ENCODE data around the gene HOXA4.

The HOXA4 gene

GRCh38 chr7:27102581-27103442, 27.7 kb downstream of the HOXA4 start, which contains the start of gene HOXA2:
HOXA2 (minus strand) TSS chr7:27102683; CDS start chr7:27102500, 183 bp downstream.
- DNase-seq, result no peak

DNA sequence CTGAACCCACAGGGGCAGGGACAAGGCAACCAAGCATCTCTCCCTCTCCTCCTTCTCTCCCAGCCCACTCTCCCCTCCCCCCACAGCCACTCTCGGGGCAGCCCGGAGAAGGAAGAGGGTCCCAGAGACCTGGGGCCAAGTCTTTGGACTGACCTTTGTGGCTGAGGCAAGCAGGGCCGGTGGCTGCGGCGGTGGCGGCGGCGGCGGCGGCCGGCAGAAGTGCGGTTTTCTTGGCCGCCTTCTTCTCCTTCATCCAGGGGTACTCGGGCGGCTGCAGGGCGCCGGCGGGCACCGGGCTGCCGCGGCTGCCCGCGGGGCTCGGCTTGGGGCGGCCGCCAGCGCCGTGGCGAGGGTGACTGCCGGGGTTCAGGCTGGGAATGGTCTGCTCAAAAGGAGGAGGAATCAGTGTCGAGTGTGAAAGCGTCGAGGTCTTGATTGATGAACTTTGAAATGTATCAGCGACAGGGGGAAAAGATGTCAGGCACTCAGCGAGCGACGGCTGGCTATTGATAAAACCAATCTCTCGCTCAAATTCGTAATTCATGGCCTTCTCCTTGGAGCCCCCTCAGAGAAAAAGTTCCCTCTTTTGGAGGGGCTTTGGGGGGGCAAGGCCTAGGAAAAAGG, 28.5 kb downstream of the HOXA4 start:
- DNase-seq, result no peak

DNA sequence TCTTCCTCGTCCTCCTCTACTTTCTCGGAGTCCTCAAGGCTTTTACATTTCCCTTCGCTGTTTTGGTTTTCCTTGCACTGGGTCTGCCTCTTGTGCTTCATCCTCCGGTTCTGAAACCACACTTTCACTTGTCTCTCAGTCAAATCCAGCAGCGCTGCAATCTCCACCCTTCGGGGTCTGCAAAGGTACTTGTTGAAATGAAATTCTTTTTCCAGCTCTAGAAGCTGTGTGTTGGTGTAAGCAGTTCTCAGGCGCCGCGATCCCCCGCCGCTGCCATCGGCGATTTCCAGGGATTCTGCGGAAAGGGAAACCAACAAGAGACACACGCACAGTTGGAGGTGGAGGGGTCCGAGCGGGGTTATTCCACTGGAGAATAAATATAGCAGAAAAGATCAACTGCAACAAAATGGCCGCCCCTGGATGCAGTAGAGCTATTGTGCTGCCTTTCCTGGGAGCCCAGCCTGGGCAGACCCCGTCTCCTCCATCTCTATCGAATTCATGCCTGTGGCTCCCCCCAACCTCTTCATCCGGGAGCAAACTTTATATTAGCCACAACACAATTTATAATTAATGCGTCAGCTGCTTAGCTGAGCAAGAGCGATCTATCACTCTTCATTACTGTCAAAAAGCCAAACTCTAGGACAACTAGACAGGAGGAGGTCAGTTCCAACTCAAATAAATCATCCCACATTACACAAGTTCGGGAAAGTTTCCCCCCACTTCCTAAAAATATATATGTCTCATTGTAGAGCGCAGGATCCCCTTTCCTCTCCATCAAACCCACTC, 29.2 kb downstream of the HOXA4 start:
- no peak for DNase-seq

GRCh38 chr7:27100694-27101170, 29.8 kb downstream of the HOXA4 start:
- DNase-seq, result no peak

DNA sequence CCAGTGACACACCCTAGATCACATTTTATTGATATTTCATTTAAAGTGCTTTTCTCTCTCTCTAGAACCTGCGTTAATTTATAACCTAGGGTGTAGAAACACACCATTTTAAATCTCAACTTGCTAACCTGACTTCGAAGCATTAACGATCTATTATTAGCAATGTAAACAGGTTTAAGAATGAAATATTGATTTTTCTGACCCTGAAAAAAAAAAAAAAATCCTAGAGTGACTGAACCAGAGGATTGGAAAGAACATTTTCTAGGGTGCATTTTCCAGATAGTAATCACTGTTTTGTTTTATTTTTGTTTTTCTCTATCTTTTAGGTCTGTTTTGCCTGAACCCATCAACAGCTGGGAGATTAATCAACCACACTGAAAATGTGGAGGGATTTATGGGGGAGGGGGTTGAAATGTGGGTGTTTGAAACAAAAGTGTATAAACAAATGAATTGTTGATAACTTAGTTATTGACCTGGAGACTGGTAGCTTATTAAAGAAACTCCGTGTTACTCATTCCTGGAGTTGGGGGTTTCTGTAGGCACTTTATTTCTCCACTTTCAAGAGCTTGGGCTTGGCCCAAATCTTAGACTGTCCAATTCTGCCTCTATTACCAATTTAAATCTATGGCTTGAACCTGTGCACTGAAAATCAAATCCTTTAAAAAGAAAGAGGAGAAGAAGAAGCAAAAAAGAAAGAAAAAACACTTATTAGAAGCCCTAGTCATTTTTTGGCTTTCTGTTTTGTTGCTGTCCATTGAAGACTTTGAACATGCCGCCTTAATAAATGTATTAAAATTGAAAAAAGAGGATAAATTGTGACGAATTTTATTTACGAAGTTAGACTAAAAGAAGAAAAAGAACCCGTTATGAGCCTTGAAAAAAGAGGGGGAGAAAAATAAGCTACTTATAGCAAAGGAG, 30.8 kb downstream of the HOXA4 start:
- no peak for DNase-seq

- no peak for DNase-seq
Measured at GRCh38 chr7:27098578-27099451, 31.7 kb downstream of the HOXA4 start.

DNA sequence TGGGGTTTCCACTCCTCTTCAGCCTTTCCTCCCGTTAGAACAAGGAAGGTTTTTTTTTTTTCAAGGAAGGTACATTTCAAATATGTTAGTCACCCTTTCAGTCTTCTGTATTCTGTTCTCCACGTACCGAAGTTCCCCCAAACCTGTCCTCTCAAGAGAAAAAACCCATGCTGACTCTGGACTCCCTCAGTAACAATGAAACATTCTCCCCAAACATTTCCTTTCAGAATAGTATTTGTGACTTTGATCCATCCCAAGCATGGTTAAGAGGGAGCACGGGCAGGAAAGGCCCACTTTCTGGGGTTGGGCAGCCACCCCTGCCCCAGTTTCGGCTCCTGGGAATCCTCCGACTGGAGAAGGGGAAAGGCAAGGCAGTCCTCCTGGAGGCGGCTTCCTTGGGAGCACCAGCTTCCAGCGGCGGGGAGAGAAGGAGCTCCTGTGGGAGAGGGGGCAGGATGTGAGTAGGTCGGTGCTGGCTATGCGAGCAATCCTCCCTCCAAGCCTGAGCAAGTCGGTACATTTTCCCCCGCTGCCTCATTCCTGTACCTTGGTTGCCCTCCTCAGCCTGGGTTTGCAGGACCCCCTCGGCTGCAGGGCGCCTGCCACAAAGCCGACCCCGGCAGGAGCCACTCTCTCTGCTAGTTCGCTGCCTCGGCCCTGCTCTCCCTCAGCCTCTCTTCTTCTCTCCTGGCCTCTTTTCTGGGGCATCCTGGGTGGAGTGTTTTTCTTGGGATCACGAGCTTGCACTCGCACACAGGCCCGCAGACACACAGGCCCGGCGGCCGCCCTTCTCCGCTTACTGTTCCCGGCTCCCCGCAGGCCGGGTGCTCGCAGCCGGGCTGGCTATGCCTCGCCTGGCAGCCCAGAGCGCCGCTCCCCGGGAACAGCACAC, 32.6 kb downstream of the HOXA4 start:
- no peak for DNase-seq

GRCh38 chr7:27096768-27097514, 33.6 kb downstream of the HOXA4 start:
- DNase-seq, result no peak

- peak; percentile 44 to 81 (median 67) for DNase-seq
Measured at GRCh38 chr7:27095897-27096767, 34.4 kb downstream of the HOXA4 start, which contains the start of gene HOXA1. HOXA1 (minus strand) TSS chr7:27096000; CDS start chr7:27095912, 88 bp downstream.

- DNase-seq, result no peak
Measured at GRCh38 chr7:27095050-27095896, 35.3 kb downstream of the HOXA4 start.

DNA sequence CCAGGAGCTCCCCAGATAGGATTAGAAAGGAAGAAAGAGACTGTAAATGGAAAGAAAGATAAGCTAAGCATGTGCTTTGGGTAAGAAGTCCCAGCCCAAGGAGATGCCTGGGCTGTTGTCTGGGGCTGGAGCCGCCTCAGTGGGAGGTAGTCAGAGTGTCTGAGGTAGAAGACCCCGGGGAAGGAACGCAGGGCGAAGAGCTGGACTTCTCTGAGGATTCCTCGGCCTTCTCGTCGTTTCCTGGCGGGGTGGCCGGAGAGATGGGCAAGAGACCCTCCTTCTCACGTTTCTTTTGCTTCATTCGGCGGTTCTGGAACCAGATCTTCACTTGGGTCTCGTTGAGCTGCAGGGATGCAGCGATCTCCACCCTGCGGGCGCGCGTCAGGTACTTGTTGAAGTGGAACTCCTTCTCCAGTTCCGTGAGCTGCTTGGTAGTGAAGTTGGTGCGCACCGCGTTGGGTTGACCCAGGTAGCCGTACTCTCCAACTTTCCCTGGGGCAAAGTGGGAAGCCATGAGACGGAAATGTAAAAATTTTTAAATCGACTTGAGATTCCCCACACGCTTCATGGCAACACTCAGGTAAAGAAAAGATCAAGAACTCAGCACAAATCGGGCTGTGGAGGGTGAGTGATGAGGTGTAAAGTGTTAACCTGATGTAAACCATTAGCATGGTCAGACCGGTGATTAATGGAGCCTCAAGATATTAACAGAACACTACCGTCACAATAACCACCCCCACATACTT, 36.1 kb downstream of the HOXA4 start:
- no peak for DNase-seq

DNA sequence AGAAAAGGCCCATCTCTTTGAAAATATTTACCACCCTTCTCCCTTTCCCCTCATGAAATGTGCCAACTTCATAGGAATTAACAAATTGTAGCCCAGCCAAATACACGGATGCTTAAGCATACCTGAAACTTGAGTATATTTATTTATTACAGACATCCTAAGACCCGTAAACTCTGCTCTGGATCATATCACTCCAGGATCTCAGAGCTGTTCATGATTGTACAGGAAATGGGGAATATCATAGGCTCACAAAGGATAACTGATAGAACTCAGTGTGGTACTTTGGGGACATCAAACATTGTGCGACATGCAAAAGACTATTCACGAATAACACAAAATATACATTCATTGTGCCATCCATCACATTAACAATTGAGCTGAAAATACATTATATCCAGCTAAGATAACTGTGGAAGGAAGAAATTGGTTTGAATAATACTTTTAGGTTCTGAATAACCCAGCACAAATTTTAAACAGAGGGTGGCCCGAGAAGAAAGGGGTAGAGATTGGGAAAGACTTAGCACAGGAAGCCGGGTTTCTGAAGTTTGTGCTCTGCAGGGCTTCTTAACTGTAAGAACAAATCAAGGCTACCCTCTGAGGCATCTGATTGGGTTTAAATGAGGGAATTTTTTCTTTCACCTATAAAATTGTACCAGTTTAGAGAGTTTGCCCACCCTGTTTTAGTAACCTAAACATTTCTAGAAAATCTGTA, 37.2 kb downstream of the HOXA4 start:
- DNase-seq, result no peak

GRCh38 chr7:27092819-27093110, 37.8 kb downstream of the HOXA4 start:
- no peak for DNase-seq

GRCh38 chr7:27091941-27092818, 38.4 kb downstream of the HOXA4 start:
- no peak for DNase-seq

DNA sequence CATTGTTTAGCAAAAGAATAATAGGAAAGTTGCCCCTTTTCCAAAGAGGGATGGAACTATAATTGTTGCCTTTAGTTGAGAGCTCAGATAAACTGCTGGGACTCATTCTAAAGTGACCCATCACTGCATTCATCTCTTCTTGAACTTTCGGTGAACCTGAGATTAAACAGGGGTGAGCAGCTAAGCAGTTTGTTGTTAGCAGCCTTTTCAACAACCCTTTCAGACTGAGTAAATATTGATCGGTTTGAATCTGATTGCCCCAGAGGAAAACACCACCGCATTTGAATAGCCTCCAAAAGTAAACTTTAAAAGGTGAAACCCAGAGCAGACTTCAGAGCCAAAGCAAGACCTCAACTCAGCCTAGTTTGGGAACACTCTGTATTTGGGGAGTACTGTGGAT, 39.5 kb downstream of the HOXA4 start:
- no peak for DNase-seq
